ENCODE data around the gene LRRC55.
A peak's percentile ranks its signal among the peaks of the same experiment; 100 is the strongest.

Gene LRRC55

GRCh38 chr11:57181678-57182305 lies at the start of gene LRRC55:
Gene LRRC55 (plus strand): TSS chr11:57181953. CDS start chr11:57182023, 70 bp downstream.
- DNase-seq (ENCODE audit: low read depth, low spot score) = no peak

- no peak for DNase-seq (ENCODE audit: low read depth, low spot score)
Measured at GRCh38 chr11:57133366-57134038, 48.3 kb upstream of the LRRC55 start.

GRCh38 chr11:57134284-57134683 lies 47.5 kb upstream of the LRRC55 start:
- DNase-seq (ENCODE audit: low read depth, low spot score) = peak; percentile 52

- no peak for DNase-seq (ENCODE audit: low read depth, low spot score)
Measured at GRCh38 chr11:57135020-57135751, 46.6 kb upstream of the LRRC55 start.

- no peak for DNase-seq (ENCODE audit: low read depth, low spot score)
Measured at GRCh38 chr11:57140568-57140967, 41.2 kb upstream of the LRRC55 start.

GRCh38 chr11:57143459-57143858 lies 38.3 kb upstream of the LRRC55 start:
- DNase-seq (ENCODE audit: low read depth, low spot score) = no peak

GRCh38 chr11:57144075-57144474 lies 37.7 kb upstream of the LRRC55 start:
- no peak for DNase-seq (ENCODE audit: low read depth, low spot score)

GRCh38 chr11:57144531-57145320 lies 37.0 kb upstream of the LRRC55 start:
- no peak for DNase-seq (ENCODE audit: low read depth, low spot score)

- DNase-seq (ENCODE audit: low read depth, low spot score) = no peak
Measured at GRCh38 chr11:57146301-57146700, 35.5 kb upstream of the LRRC55 start.

- DNase-seq (ENCODE audit: low read depth, low spot score) = no peak
Measured at GRCh38 chr11:57148621-57149020, 33.1 kb upstream of the LRRC55 start.

GRCh38 chr11:57150454-57150917 lies 31.3 kb upstream of the LRRC55 start:
- peak; percentile 44 for DNase-seq (ENCODE audit: low read depth, low spot score)

- no peak for DNase-seq (ENCODE audit: low read depth, low spot score)
Measured at GRCh38 chr11:57152134-57152533, 29.6 kb upstream of the LRRC55 start.

GRCh38 chr11:57153448-57153847 lies 28.3 kb upstream of the LRRC55 start:
- no peak for DNase-seq (ENCODE audit: low read depth, low spot score)

GRCh38 chr11:57154739-57155138 lies 27.0 kb upstream of the LRRC55 start:
- DNase-seq (ENCODE audit: low read depth, low spot score) = no peak

GRCh38 chr11:57155400-57155799 lies 26.4 kb upstream of the LRRC55 start:
- DNase-seq (ENCODE audit: low read depth, low spot score) = peak; percentile 22

GRCh38 chr11:57155838-57156607 lies 25.7 kb upstream of the LRRC55 start:
- DNase-seq (ENCODE audit: low read depth, low spot score) = no peak

- DNase-seq (ENCODE audit: low read depth, low spot score) = no peak
Measured at GRCh38 chr11:57156928-57157327, 24.8 kb upstream of the LRRC55 start.

GRCh38 chr11:57157624-57158023 lies 24.1 kb upstream of the LRRC55 start:
- no peak for DNase-seq (ENCODE audit: low read depth, low spot score)

GRCh38 chr11:57158180-57158579 lies 23.6 kb upstream of the LRRC55 start:
- DNase-seq (ENCODE audit: low read depth, low spot score) = no peak

- no peak for DNase-seq (ENCODE audit: low read depth, low spot score)
Measured at GRCh38 chr11:57158599-57158998, 23.2 kb upstream of the LRRC55 start.

- no peak for DNase-seq (ENCODE audit: low read depth, low spot score)
Measured at GRCh38 chr11:57160665-57161064, 21.1 kb upstream of the LRRC55 start.
